GM12891 (cell line): ENCODE measurements around the gene TLR5.

Source experiments
- DNase-seq: peaks from one replicate; pipeline ENCODE4 v3.0.0; 2011; ENCODE audit warnings: low spot score; ENCODE audit not compliant: insufficient read length
- FAIRE-seq: peaks from 2 replicates; lab custom pipeline; 2011; peaks lifted over from hg19 to GRCh38; lab: Jason Lieb, UNC
- PAX5 ChIP-seq: IDR thresholded peaks from 2 replicates; pipeline ENCODE4 v1.6.1; 2011; ENCODE audit warnings: low read length, moderate library complexity, mild to moderate bottlenecking; ENCODE audit not compliant: insufficient read depth, severe bottlenecking
- POLR2A ChIP-seq: IDR thresholded peaks from 2 replicates; pipeline ENCODE4 v1.6.1; 2011; ENCODE audit warnings: low read depth, low read length, control low read depth
- POLR2AphosphoS5 ChIP-seq: IDR thresholded peaks from 2 replicates; pipeline ENCODE4 v1.6.1; 2011; ENCODE audit warnings: low read depth, low read length, control low read depth
- POU2F2 ChIP-seq: IDR thresholded peaks from 2 replicates; pipeline ENCODE4 v1.6.1; 2011; ENCODE audit warnings: low read depth, mild to moderate bottlenecking, control low read depth, low read length, moderate library complexity
- SPI1 ChIP-seq: IDR thresholded peaks from 2 replicates; pipeline ENCODE4 v1.6.1; 2011; ENCODE audit warnings: low read depth, low read length, control low read depth
- TAF1 ChIP-seq: IDR thresholded peaks from 2 replicates; pipeline ENCODE4 v1.6.1; 2011; ENCODE audit warnings: low read depth, low read length, control low read depth

Gene TLR5

DNA sequence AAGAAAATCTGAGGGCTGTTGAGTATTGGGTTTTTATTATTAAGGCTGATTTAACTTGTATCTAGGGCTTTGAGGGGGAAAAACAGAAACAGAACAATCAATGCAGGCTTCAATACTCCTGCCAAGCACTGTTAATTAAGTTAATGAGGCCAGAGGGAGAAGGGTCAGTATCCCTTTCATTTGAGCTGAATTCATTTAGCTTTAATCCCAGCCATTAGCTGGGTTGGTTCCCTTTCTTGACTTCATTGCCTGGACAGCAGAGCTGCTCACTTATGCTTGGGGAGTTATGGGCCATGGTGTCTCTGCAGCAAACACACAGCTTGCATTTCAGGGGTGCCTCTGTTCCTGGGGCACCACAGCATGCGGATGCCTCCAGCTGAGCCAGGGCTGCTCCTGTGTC lies 16.3 kb downstream of the TLR5 start:
- FAIRE-seq (no peak), DNase-seq (no peak)
- no peak for TF ChIP-seq POLR2AphosphoS5
- no peak for TF ChIP-seq TAF1
- no peak for TF ChIP-seq POLR2A
- TF ChIP-seq SPI1, result no peak
- TF ChIP-seq POU2F2, result no peak
- TF ChIP-seq PAX5, result no peak

DNA sequence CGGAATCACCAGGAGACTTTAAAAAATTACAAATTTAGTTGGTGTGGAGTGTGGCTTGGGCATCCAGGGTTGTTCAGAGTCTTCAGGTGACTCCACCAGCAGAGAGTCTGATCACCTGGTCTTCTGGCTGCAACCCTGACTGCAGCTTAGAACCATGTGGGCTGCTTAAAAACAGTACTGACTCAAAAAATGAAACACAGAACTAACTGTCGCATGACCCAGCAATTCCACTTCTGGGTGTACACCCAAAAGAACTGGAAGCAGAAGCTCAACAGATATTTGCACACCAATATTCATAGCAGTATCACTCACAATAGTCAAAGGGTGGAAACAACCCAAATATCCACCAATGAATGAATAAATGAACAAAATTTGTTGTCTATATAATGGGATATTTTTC lies 17.3 kb downstream of the TLR5 start:
- DNase-seq (no peak), FAIRE-seq (no peak)
- TF ChIP-seq POU2F2 (no peak), POLR2A (no peak), POLR2AphosphoS5 (no peak), SPI1 (no peak), TAF1 (no peak), PAX5 (no peak)

GRCh38 chr1:223123011-223123610 lies 19.9 kb downstream of the TLR5 start:
- TF ChIP-seq PAX5 (no peak), SPI1 (no peak), POU2F2 (no peak), POLR2AphosphoS5 (no peak), POLR2A (no peak), TAF1 (no peak)
- FAIRE-seq (no peak), DNase-seq (no peak)

DNA sequence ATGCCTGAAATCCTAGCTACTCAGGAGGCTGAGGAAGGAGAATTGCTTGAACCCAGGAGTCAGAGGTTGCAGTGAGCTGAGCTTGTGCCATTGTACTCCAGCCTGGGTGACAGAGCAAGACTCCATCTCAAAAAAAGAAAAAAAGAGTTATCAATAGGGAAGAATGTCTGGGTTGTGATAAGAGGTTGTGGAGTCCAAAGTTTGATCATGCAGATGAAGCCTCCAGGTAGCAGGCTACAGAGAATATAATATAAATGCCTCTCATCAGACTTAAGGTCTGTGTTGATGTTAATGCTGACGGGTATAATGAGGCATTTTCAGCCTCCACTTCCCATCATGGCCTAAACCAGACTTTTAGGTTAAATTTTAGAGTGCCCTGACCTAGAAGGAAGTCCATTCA lies 24.6 kb downstream of the TLR5 start:
- FAIRE-seq (no peak), DNase-seq (no peak)
- TF ChIP-seq POU2F2 (no peak), POLR2AphosphoS5 (no peak), SPI1 (no peak), POLR2A (no peak), TAF1 (no peak), PAX5 (no peak)

- DNase-seq (no peak), FAIRE-seq (no peak)
- TF ChIP-seq POLR2A (no peak), TAF1 (no peak), PAX5 (no peak), POLR2AphosphoS5 (no peak), SPI1 (no peak), POU2F2 (no peak)
These were observed 26.1 kb downstream of the TLR5 start for GRCh38 chr1:223116950-223117349.

GRCh38 chr1:223114871-223115270 lies 28.2 kb downstream of the TLR5 start:
- TF ChIP-seq POU2F2 (no peak), POLR2A (no peak), SPI1 (no peak), TAF1 (no peak), PAX5 (no peak), POLR2AphosphoS5 (no peak)
- no peak for FAIRE-seq
- no peak for DNase-seq

DNA sequence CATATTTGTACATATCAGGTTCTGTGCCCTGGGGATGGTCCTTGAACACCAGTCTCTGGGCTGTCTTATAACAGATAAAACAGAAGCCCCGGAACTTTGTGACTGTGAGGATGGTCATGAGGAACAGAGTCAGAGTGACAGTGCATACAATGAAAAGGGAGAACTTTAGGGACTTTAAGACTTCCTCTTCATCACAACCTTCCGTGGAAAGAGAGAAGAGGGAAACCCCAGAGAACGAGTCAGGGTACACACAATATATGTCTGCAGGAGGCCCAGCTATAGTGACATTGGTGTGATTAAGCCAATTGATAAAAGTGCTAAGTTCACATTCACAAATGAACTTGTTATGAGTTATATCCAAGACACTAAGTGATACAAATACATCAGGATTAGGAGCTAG lies 32.1 kb downstream of the TLR5 start:
- no peak for FAIRE-seq
- no peak for DNase-seq
- TF ChIP-seq SPI1, result no peak
- TF ChIP-seq PAX5, result no peak
- no peak for TF ChIP-seq POLR2AphosphoS5
- TF ChIP-seq POU2F2, result no peak
- no peak for TF ChIP-seq TAF1
- no peak for TF ChIP-seq POLR2A

DNA sequence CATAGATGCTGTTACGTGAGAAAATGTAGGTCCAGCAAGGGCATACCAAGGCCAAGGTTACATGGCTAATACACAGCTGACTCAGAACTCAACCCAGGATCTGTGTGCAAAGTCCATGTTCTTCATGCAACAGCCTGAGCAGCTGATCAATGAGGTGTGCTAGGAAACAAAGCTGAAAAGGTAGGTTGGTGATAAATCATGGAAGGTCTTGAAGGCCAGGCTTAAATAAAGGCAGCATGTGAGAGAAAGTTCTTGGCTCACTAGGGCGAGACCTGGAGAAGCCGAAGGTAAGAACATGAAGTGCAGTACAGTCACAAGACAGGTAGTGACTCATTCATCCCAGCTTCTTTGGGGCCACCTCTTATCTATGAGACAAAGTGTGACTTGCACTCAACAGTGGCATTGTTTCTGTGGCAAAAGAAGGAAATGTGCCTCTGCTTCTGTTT lies 33.4 kb downstream of the TLR5 start:
- TF ChIP-seq SPI1 (no peak), POU2F2 (no peak), PAX5 (no peak), POLR2AphosphoS5 (no peak), TAF1 (no peak), POLR2A (no peak)
- FAIRE-seq, result no peak

GRCh38 chr1:223106856-223107255 lies 36.2 kb downstream of the TLR5 start:
- no peak for DNase-seq
- TF ChIP-seq POLR2AphosphoS5 (no peak), TAF1 (no peak), POLR2A (no peak), PAX5 (no peak), SPI1 (no peak)

More for the DNA sequence above, 33.4 kb downstream of the TLR5 start:
- DNase-seq, result no peak

GRCh38 chr1:223105568-223105967 lies 37.5 kb downstream of the TLR5 start:
- FAIRE-seq (no peak), DNase-seq (no peak)
- TF ChIP-seq POLR2AphosphoS5 (no peak), POLR2A (no peak), POU2F2 (no peak), PAX5 (no peak), SPI1 (no peak), TAF1 (no peak)

More at GRCh38 chr1:223106856-223107255, 36.2 kb downstream of the TLR5 start:
- FAIRE-seq, result no peak
